H1 (cell line): ENCODE measurements around the gene MSI2. TPM values are rescaled to one million over a fixed set of nuclear protein-coding genes. Genes with fewer than 3 reads are reported as not detected.

Source experiments
- CTCF ChIA-PET: fragments of 300-600 bp; sonication (Branson Sonifier 250); formaldehyde crosslinking; loops from one replicate; lab custom pipeline; 2021; ENCODE audit not compliant: partially characterized antibody; lab: Charles Lee
- POLR2A ChIA-PET: fragments of 300-600 bp; sonication (Branson Sonifier 250); formaldehyde crosslinking; loops from one replicate; lab custom pipeline; 2021; ENCODE audit warnings: inconsistent platforms; ENCODE audit not compliant: partially characterized antibody; lab: Charles Lee
- DNase-seq, 2 experiments: peaks; one replicate each; pipeline versions ENCODE4 v3.0.0 to v3.0.0-alpha.2; 2010 to 2022; ENCODE audit warnings: low spot score in 2 of 2, low read depth in 1 of 2, mixed read lengths in 1 of 2
- FAIRE-seq: peaks from 2 replicates; lab custom pipeline; 2011; peaks lifted over from hg19 to GRCh38; lab: Jason Lieb, UNC
- H2AFZ ChIP-seq: 2 replicates; pipeline ENCODE4 v1.8.1; 2012; ENCODE audit warnings: low read length, inconsistent platforms
- H2AK5ac ChIP-seq: 2 replicates; pipeline ENCODE4 v1.6.1; 2013; ENCODE audit warnings: low read depth, low read length
- H2BK120ac ChIP-seq: replicated peaks from 2 replicates; pipeline ENCODE3; 2013; ENCODE audit warnings: low read depth, low read length, inconsistent platforms
- H2BK12ac ChIP-seq: 2 replicates; pipeline ENCODE4 v1.6.1; 2013; ENCODE audit warnings: low read depth, low read length
- H2BK15ac ChIP-seq: 2 replicates; pipeline ENCODE4 v1.6.1; 2013; ENCODE audit warnings: low read length
- H2BK20ac ChIP-seq: 2 replicates; pipeline ENCODE4 v1.6.1; 2013; ENCODE audit warnings: low read length
- H2BK5ac ChIP-seq: 2 replicates; pipeline ENCODE4 v1.6.1; 2013; ENCODE audit warnings: low read depth, low read length
- H3K14ac ChIP-seq: 2 replicates; pipeline ENCODE4 v1.6.1; 2013; ENCODE audit warnings: inconsistent platforms; ENCODE audit not compliant: insufficient read length
- H3K18ac ChIP-seq: 2 replicates; pipeline ENCODE4 v1.6.1; 2013; ENCODE audit warnings: low read length; ENCODE audit errors: extremely low read depth
- H3K23ac ChIP-seq: 2 replicates; pipeline ENCODE4 v1.6.1; 2013; ENCODE audit warnings: inconsistent platforms; ENCODE audit not compliant: insufficient read length
- H3K23me2 ChIP-seq: 2 replicates; pipeline ENCODE4 v1.6.1; 2013; ENCODE audit warnings: low read depth, low read length
- H3K27ac ChIP-seq: 2 replicates; pipeline ENCODE4 v1.6.1; 2011; ENCODE audit warnings: low read depth, low read length, inconsistent platforms
- H3K27me3 ChIP-seq, 4 experiments: replicated peaks in 1 of 4; 1 replicate in 1 of 4; 2 replicates in 3 of 4; pipeline versions ENCODE4 v1.6.1 to v1.8.1; 2011 to 2013; ENCODE audit warnings: low read length in 3 of 4, mild to moderate bottlenecking in 3 of 4, inconsistent platforms in 2 of 4, mixed read lengths in 2 of 4, moderate library complexity in 1 of 4; ENCODE audit not compliant: control insufficient read depth in 3 of 4, insufficient read depth in 3 of 4; ENCODE audit errors: extremely low read depth in 1 of 4
- H3K36me3 ChIP-seq, 4 experiments: 2 replicates each; pipeline versions ENCODE4 v1.6.1 to v1.8.1; 2011 to 2013; ENCODE audit warnings: mild to moderate bottlenecking in 4 of 4, low read length in 3 of 4, moderate library complexity in 2 of 4, control low read depth in 1 of 4, inconsistent platforms in 1 of 4; ENCODE audit not compliant: insufficient read depth in 4 of 4, control insufficient read depth in 2 of 4
- H3K4ac ChIP-seq: replicated peaks from 2 replicates; pipeline ENCODE3; 2013; ENCODE audit warnings: low read length, low read depth, mixed read lengths, inconsistent platforms; ENCODE audit not compliant: insufficient read length
- H3K4me1 ChIP-seq, 4 experiments: replicated peaks in 1 of 4; 1 replicate in 1 of 4; 2 replicates in 3 of 4; pipeline versions ENCODE4 v1.6.1 to v1.8.1; 2011 to 2013; ENCODE audit warnings: low read length in 3 of 4, inconsistent platforms in 2 of 4, mixed read lengths in 1 of 4; ENCODE audit not compliant: insufficient read depth in 4 of 4, control insufficient read depth in 3 of 4
- H3K4me2 ChIP-seq, 2 experiments: 2 replicates each; pipeline versions ENCODE4 v1.6.1 to v1.8.1; 2011 to 2013; ENCODE audit warnings: low read depth in 2 of 2, low read length in 2 of 2, control low read depth in 1 of 2, inconsistent platforms in 1 of 2, mild to moderate bottlenecking in 1 of 2; ENCODE audit not compliant: insufficient read depth in 1 of 2
- H3K4me3 ChIP-seq, 4 experiments: fragments of 200-600, 300-600 bp in 1 of 4; sonication (generic), shearing (Covaris generic), sonication (Bioruptor Twin) in 1 of 4; 2 replicates each; pipeline versions ENCODE4 v1.5.1 to v1.8.1; 2011 to 2016; ENCODE audit warnings: low read length in 4 of 4, low read depth in 3 of 4, control low read depth in 2 of 4, inconsistent platforms in 2 of 4, mild to moderate bottlenecking in 2 of 4, mixed read lengths in 1 of 4, moderate library complexity in 1 of 4; ENCODE audit not compliant: insufficient read depth in 2 of 4; ENCODE audit errors: extremely low read depth in 1 of 4
- H3K56ac ChIP-seq: replicated peaks from 2 replicates; pipeline ENCODE3; 2013; ENCODE audit warnings: low read depth, mild to moderate bottlenecking, mixed read lengths, low read length, inconsistent platforms; ENCODE audit not compliant: insufficient read length
- H3K79me1 ChIP-seq: 2 replicates; pipeline ENCODE4 v1.6.1; 2013; ENCODE audit warnings: low read depth, low read length, control low read depth
- H3K79me2 ChIP-seq, 2 experiments: 2 replicates each; pipeline versions ENCODE4 v1.6.1 to v1.8.1; 2012 to 2013; ENCODE audit warnings: low read length in 2 of 2, mild to moderate bottlenecking in 2 of 2, inconsistent platforms in 1 of 2; ENCODE audit not compliant: insufficient read depth in 2 of 2, control insufficient read depth in 1 of 2
- H3K9ac ChIP-seq, 4 experiments: replicated peaks in 1 of 4; 1 replicate in 1 of 4; 2 replicates in 3 of 4; pipeline versions ENCODE4 v1.6.1 to v1.8.1; 2011 to 2013; ENCODE audit warnings: low read depth in 3 of 4, low read length in 3 of 4, control low read depth in 2 of 4, mild to moderate bottlenecking in 2 of 4, moderate library complexity in 2 of 4, inconsistent platforms in 1 of 4; ENCODE audit errors: extremely low read depth in 1 of 4
- H3K9me3 ChIP-seq, 2 experiments: 2 replicates each; pipeline versions ENCODE4 v1.6.1 to v1.8.1; 2012 to 2013; ENCODE audit warnings: mild to moderate bottlenecking in 2 of 2, moderate library complexity in 2 of 2, control low read depth in 1 of 2, inconsistent platforms in 1 of 2, low read depth in 1 of 2, low read length in 1 of 2, mixed read lengths in 1 of 2; ENCODE audit not compliant: insufficient read depth in 2 of 2
- H4K20me1 ChIP-seq, 2 experiments: replicated peaks in 1 of 2; 2 replicates each; pipeline versions ENCODE3 to v1.8.1; 2011 to 2013; ENCODE audit warnings: inconsistent platforms in 2 of 2, low read length in 2 of 2, mild to moderate bottlenecking in 1 of 2; ENCODE audit not compliant: insufficient read depth in 2 of 2, control insufficient read depth in 1 of 2
- H4K5ac ChIP-seq: 2 replicates; pipeline ENCODE4 v1.6.1; 2013; ENCODE audit warnings: low read length, low read depth, mixed read lengths, inconsistent platforms; ENCODE audit not compliant: insufficient read length
- H4K8ac ChIP-seq: 2 replicates; pipeline ENCODE4 v1.8.0; 2013; ENCODE audit warnings: mild to moderate bottlenecking, moderate library complexity, low read length, inconsistent platforms; ENCODE audit not compliant: insufficient read depth; ENCODE audit errors: extremely low read depth
- H4K91ac ChIP-seq: replicated peaks from 2 replicates; pipeline ENCODE3; 2013; ENCODE audit warnings: low read length, mixed read lengths, inconsistent platforms; ENCODE audit not compliant: insufficient read length
- BACH1 ChIP-seq: IDR thresholded peaks from 2 replicates; pipeline ENCODE4 v1.6.1; 2012; ENCODE audit warnings: low read length, improper control_type of control experiment
- POU5F1 ChIP-seq: IDR thresholded peaks from 2 replicates; pipeline ENCODE4 v1.6.1; 2011; ENCODE audit warnings: low read depth, mild to moderate bottlenecking, low read length, moderate library complexity
- SRF ChIP-seq: IDR thresholded peaks from 2 replicates; pipeline ENCODE4 v1.6.1; 2011; ENCODE audit warnings: mild to moderate bottlenecking, low read depth, low read length, moderate library complexity
- WGBS, 2 experiments: shearing (Covaris generic) in 1 of 2; methylation state at CpG; one replicate each; pipeline versions ENCODE4 v1.1.6 to v1.1.7; 2013 to 2015; ENCODE audit warnings: low lambda C conversion rate in 2 of 2, mixed read lengths in 2 of 2, inconsistent platforms in 1 of 2, low coverage in 1 of 2, missing lambda C conversion rate in 1 of 2; ENCODE audit not compliant: insufficient replicate concordance in 2 of 2, insufficient coverage in 1 of 2, insufficient read length in 1 of 2; ENCODE audit errors: extremely low coverage in 1 of 2, missing lambda C conversion rate in 1 of 2; 5-methylcytosine and 5-hydroxymethylcytosine counted together
- polyA plus RNA-seq, 7 experiments: library from polyadenylated mRNA; depleted of rRNA in 3 of 7; stranded (reverse) in 5 of 7; unstranded in 2 of 7; fragments of >200 nt in 5 of 7; fragments of 200-250 nt in 2 of 7; gene quantifications; 1 replicate in 5 of 7; 2 replicates in 1 of 7; 4 replicates in 1 of 7; pipeline versions ENCODE4 v1.2.1 to v1.2.3, GENCODE V29; 2011 to 2013; ENCODE audit warnings: missing spikeins in 2 of 7, mixed read lengths in 2 of 7
- total RNA-seq: library from RNA; stranded (reverse); fragmentation: NEBNext Ultra II Directional; extraction: Animal tissue kit (Norgen Biotek cat#: 25700); gene quantifications from 2 replicates; pipeline ENCODE4 v1.2.1, GENCODE V29; 2021

The MSI2 gene
- total and polyA plus RNA-seq, 2 of the 8 experiments (the other 6 are each of a cell fraction or from before 2014, with no cell fraction given) = 36.7 to 80.6 TPM

- Histone ChIP-seq H2BK15ac (no peak overlapping the region), H3K27me3 (no peaks in the 10 kb centered on the region), H4K91ac (no peak overlapping the region), H3K14ac (no peak overlapping the region), H2BK12ac (no peak overlapping the region), H3K23ac (no peak overlapping the region), H3K27ac (no peak overlapping the region), H3K56ac (no peak overlapping the region), H3K4ac (no peak overlapping the region), H3K79me2 (no peaks in the 10 kb centered on the region), H3K9me3 (no peaks in the 10 kb centered on the region), H2AFZ (no peak overlapping the region), H3K4me3 (no peak overlapping the region), H2BK120ac (no peak overlapping the region), H3K18ac (no peak overlapping the region), H4K5ac (no peak overlapping the region), H3K4me2 (no peak overlapping the region), H3K9ac (no peak overlapping the region), H2AK5ac (no peak overlapping the region), H3K79me1 (no peaks in the 10 kb centered on the region), H2BK5ac (no peak overlapping the region), H3K4me1 (peaks cover 0 to 8% (median 2%) of the 10 kb centered on the region in 4 experiments; a peak in 5 of 7 replicates), H4K8ac (no peak overlapping the region), H2BK20ac (no peak overlapping the region), H3K23me2 (no peaks in the 10 kb centered on the region), H3K36me3 (no peaks in the 10 kb centered on the region), H4K20me1 (peaks cover 0 to 4% of the 10 kb centered on the region in 2 experiments)
- 93% methylated on average over 7 of the region's 7 CpGs; no CpG with 5 or more reads in 1 of the 2 experiments for WGBS, 2 experiments
- DNase-seq (no peak), FAIRE-seq (no peak)
- no peak for TF ChIP-seq BACH1
- no peak for TF ChIP-seq POU5F1
- TF ChIP-seq SRF = no peak
- CTCF ChIA-PET = interaction anchor here (1.3 to 5.1 kb wide), 4 partner anchors 8 to 327 kb away, joined by 3 to 26 read pairs (median 6); no protein-coding TSS in a partner anchor
- POLR2A ChIA-PET = no interaction called here
Observed at GRCh38 chr17:57569853-57570252, 313.5 kb downstream of the MSI2 start.
